PC-9 (cell line): ENCODE data around the gene DRG2. TPM values are rescaled to one million over a fixed set of nuclear protein-coding genes. Genes with fewer than 3 reads are reported as not detected.

Source experiments
- Bru-seq: library from RNA; stranded (reverse); fragments of 400-500 nt; gene quantifications from one replicate; lab custom pipeline; 2021; lab: Mats Ljungman, UMichigan
- BruChase-seq, 2 experiments: library from RNA; stranded (reverse); fragments of 400-500 nt; gene quantifications; one replicate each; lab custom pipeline; 2021; lab: Mats Ljungman, UMichigan
- BruUV-seq: library from RNA; stranded (reverse); fragments of 400-500 nt; replicated peaks from 2 replicates; lab custom pipeline; 2021; lab: Mats Ljungman, UMichigan
- CTCF ChIA-PET: fragments of 300-600 bp; sonication (Branson Sonifier 250); formaldehyde crosslinking; loops from one replicate; lab custom pipeline; 2022; ENCODE audit warnings: antibody characterized with exemption; lab: Charles Lee
- POLR2A ChIA-PET: fragments of 300-600 bp; sonication (Branson Sonifier 250); formaldehyde crosslinking; loops from one replicate; lab custom pipeline; 2022; ENCODE audit warnings: antibody characterized with exemption; ENCODE audit not compliant: unreplicated experiment; lab: Charles Lee
- DNase-seq, 2 experiments: peaks; one replicate each; pipeline versions ENCODE4 v3.0.0 to v3.0.0-alpha.2; 2015 to 2022; ENCODE audit warnings: mixed read lengths in 1 of 2
- H2AFZ ChIP-seq: fragments of 200-600 bp; sonication (generic); 2 replicates; pipeline ENCODE4 v1.8.1; 2017; ENCODE audit warnings: antibody characterized with exemption
- H3F3A ChIP-seq: fragments of 200-600 bp; sonication (generic); 2 replicates; pipeline ENCODE4 v1.8.1; 2017; ENCODE audit warnings: antibody characterized with exemption, mild to moderate bottlenecking, low read depth; ENCODE audit not compliant: insufficient read depth
- H3K27ac ChIP-seq: fragments of 200-600 bp; sonication (generic); 2 replicates; pipeline ENCODE4 v1.6.1; 2016; ENCODE audit warnings: mixed run types
- H3K27me3 ChIP-seq: fragments of 200-600 bp; sonication (generic); 2 replicates; pipeline ENCODE4 v1.6.1; 2016; ENCODE audit warnings: low read depth, mixed run types; ENCODE audit not compliant: insufficient read depth
- H3K36me3 ChIP-seq: fragments of 200-600 bp; sonication (generic); 2 replicates; pipeline ENCODE4 v1.6.1; 2016; ENCODE audit warnings: low read depth, mixed run types
- H3K4me1 ChIP-seq: fragments of 200-600 bp; sonication (generic); replicated peaks from 2 replicates; pipeline ENCODE4 v1.6.1; 2016; ENCODE audit warnings: mixed run types; ENCODE audit not compliant: insufficient read depth
- H3K4me2 ChIP-seq: fragments of 200-600 bp; sonication (generic); 2 replicates; pipeline ENCODE4 v1.6.1; 2017; ENCODE audit warnings: mixed run types
- H3K4me3 ChIP-seq: fragments of 200-600 bp; sonication (generic); 2 replicates; pipeline ENCODE4 v1.6.1; 2016; ENCODE audit warnings: mixed run types
- H3K79me2 ChIP-seq: fragments of 200-600 bp; sonication (generic); 2 replicates; pipeline ENCODE4 v1.6.1; 2017; ENCODE audit warnings: low read depth, mixed run types
- H3K9me2 ChIP-seq: fragments of 200-600 bp; sonication (generic); 2 replicates; pipeline ENCODE4 v1.8.1; 2017; ENCODE audit warnings: mild to moderate bottlenecking; ENCODE audit not compliant: insufficient read depth
- H3K9me3 ChIP-seq: fragments of 200-600 bp; sonication (generic); 2 replicates; pipeline ENCODE4 v1.8.1; 2016; ENCODE audit warnings: low read depth; ENCODE audit not compliant: insufficient read depth
- H4K20me1 ChIP-seq: fragments of 200-600 bp; sonication (generic); 2 replicates; pipeline ENCODE4 v1.8.1; 2017; ENCODE audit not compliant: insufficient read depth
- CTCF ChIP-seq: fragments of 200-600 bp; sonication (generic); conservative IDR thresholded peaks from 2 replicates; pipeline ENCODE4 v1.6.1; 2017; ENCODE audit warnings: mixed run types, antibody characterized with exemption, mild to moderate bottlenecking, moderate library complexity
- EZH2 ChIP-seq: fragments of 200-600 bp; sonication (generic); IDR thresholded peaks from 2 replicates; pipeline ENCODE4 v1.8.0; 2017; ENCODE audit warnings: antibody characterized with exemption, low read depth
- intact Hi-C: fragments of 100-400 bp; cut with micrococcal nuclease; formaldehyde crosslinking; loops from one replicate; pipeline ENCODE4 v1.10.0; 2022; ENCODE audit not compliant: unreplicated experiment
- long read RNA-seq: library from polyadenylated mRNA; stranded (forward); transcript quantifications from one replicate; pipeline ENCODE4 v2.0.0, GENCODE V29; 2022
- total RNA-seq: library from RNA; stranded (reverse); gene quantifications from 2 replicates; pipeline ENCODE4 v1.2.3, GENCODE V29; 2021

The DRG2 gene
- total RNA-seq (62.4 and 66.9 TPM in 2 replicates), Bru-seq, nascent RNA (percentile 72 among the genes with signal in this experiment), BruChase-seq, experiment 1, labeled RNA remaining after a 2-hour chase (percentile 75 among the genes with signal in this experiment), BruChase-seq, experiment 2, labeled RNA remaining after a 6-hour chase (percentile 77 among the genes with signal in this experiment)
- long read RNA-seq, transcript DRG2-201 (13 exons, 1,964 nt), result major isoform, 130 of 155 reads
- long read RNA-seq, partial matches to known transcripts, result 2 of 155 reads
- long read RNA-seq, other reads (novel, unspliced or antisense), result 17 of 155 reads

GRCh38 chr17:18087610-18088491, at the start of gene DRG2:
TSS of gene DRG2 (plus strand) at chr17:18087948. CDS start at chr17:18088024, 76 bp downstream.
- Histone ChIP-seq H4K20me1 (no peaks in the 10 kb centered on the region), H3K27ac (peak within 1 kb of the TSS; percentile 38), H3K9me3 (no peaks in the 10 kb centered on the region), H2AFZ (peak within 1 kb of the TSS; percentile 86), H3K4me2 (peak within 1 kb of the TSS; percentile 87), H3K9me2 (no peaks in the 10 kb centered on the region), H3K36me3 (0 out of 2 replicates have a peak, but pooled peaks cover 2% of the 10 kb centered on the region), H3K27me3 (no peaks in the 10 kb centered on the region), H3F3A (peaks cover 15% of the 10 kb centered on the region; the same call in 1 of the 2 replicates), H3K4me3 (peak within 1 kb of the TSS; percentile 94), H3K79me2 (peaks cover 37% of the 10 kb centered on the region), H3K4me1 (peaks cover 10% of the 10 kb centered on the region)
- ChIA-PET CTCF (no interaction called here), POLR2A (no interaction called here)
- intact Hi-C loops, result loop anchor here (2.0 kb wide), 1 partner anchor 49 kb away; the partner anchor contains the start of genes ATPAF2 and GID4
- TSS peak; percentile 58 for BruUV-seq
- peak; percentile 77 to 97 for DNase-seq
- no peak for TF ChIP-seq EZH2
- no peak; the same call in 1 of the 2 replicates for TF ChIP-seq CTCF

GRCh38 chr17:18038149-18038850, 49.4 kb upstream of the DRG2 start:
- peak in 1 of 2 experiments; percentile 43 for DNase-seq
- Histone ChIP-seq H3K27ac (no peak overlapping the region), H2AFZ (peak overlapping the region; percentile 98), H3K9me2 (no peaks in the 10 kb centered on the region), H3K4me1 (peaks cover 36% of the 10 kb centered on the region), H3K9me3 (no peaks in the 10 kb centered on the region), H3K4me2 (peak overlapping the region; percentile 98), H3K27me3 (no peaks in the 10 kb centered on the region), H3K4me3 (peak overlapping the region; percentile 92), H3K36me3 (no peaks in the 10 kb centered on the region), H3K79me2 (peaks cover 56% of the 10 kb centered on the region), H3F3A (peaks cover 19% of the 10 kb centered on the region; the same call in 1 of the 2 replicates), H4K20me1 (no peaks in the 10 kb centered on the region)
- TSS peak; percentile 37 for BruUV-seq
- ChIA-PET POLR2A (interaction anchor here (0.6 kb wide), 3 partner anchors 65 to 201 kb away, joined by 3 to 4 read pairs (median 3); no protein-coding TSS in a partner anchor), CTCF (interaction anchor here (0.6 kb wide), 1 partner anchor 119 kb away, joined by 3 read pairs; no protein-coding TSS in a partner anchor)
- intact Hi-C loops, result loop anchor here (2.0 to 5.0 kb wide), 2 partner anchors 49 to 216 kb away; partner anchors contain the start of gene DRG2
- TF ChIP-seq EZH2 (no peak), CTCF (no peak)
